K562 (cell line): Measurements from ENCODE around the gene RABIF. TPM values are rescaled to one million over a fixed set of nuclear protein-coding genes. Genes with fewer than 3 reads are reported as not detected.

Experiments
- COPS2 ChIP-seq: fragments of 450-650 bp; conservative IDR thresholded peaks from 2 replicates; pipeline ENCODE4 v1.6.1; 2016; ENCODE audit warnings: mild to moderate bottlenecking, moderate library complexity
- KDM5B ChIP-seq: fragments of 200-600 bp; sonication (generic); IDR thresholded peaks from 2 replicates; pipeline ENCODE4 v1.6.1; 2012; ENCODE audit warnings: low read depth, mild to moderate bottlenecking, moderate library complexity, low read length, control low read depth, inconsistent platforms; ENCODE audit not compliant: insufficient replicate concordance
- MEF2A ChIP-seq: IDR thresholded peaks from 2 replicates; pipeline ENCODE4 v1.6.1; 2011; ENCODE audit warnings: low read depth, mild to moderate bottlenecking, low read length, moderate library complexity; ENCODE audit not compliant: control insufficient read depth
- RBM15 ChIP-seq: fragments of 200-400 bp; formaldehyde crosslinking; IDR thresholded peaks from 2 replicates; pipeline ENCODE4 v1.6.1; 2018; ENCODE audit warnings: mild to moderate bottlenecking, low read length, moderate library complexity; ENCODE audit not compliant: insufficient read depth
- SRSF7 ChIP-seq: fragments of 200-400 bp; formaldehyde crosslinking; optimal IDR thresholded peaks from 2 replicates; pipeline ENCODE3; 2017; ENCODE audit warnings: mild to moderate bottlenecking, low read depth, low read length
- ZNF76 ChIP-seq: fragments of 250-450 bp; sonication (Bioruptor Pico); IDR thresholded peaks from 2 replicates; pipeline ENCODE4 v1.4.0; 2020; ENCODE audit warnings: mild to moderate bottlenecking, moderate library complexity, borderline replicate concordance
- polyA plus RNA-seq, 8 experiments: library from polyadenylated mRNA; depleted of rRNA in 4 of 8; stranded (reverse) in 5 of 8; unstranded in 3 of 8; fragments of >200 nt; fragmentation: Nextera tagmentation in 2 of 8; fragmentation: Illumina TruSeq in 1 of 8; extraction: Ambion mirVana in 2 of 8; extraction: Trizol in 1 of 8; gene quantifications; 2 replicates each; pipeline versions ENCODE4 v1.2.1 to v1.2.3, GENCODE V29; 2011 to 2014; ENCODE audit warnings: inconsistent platforms in 1 of 8, missing spikeins in 1 of 8
- total RNA-seq, 7 experiments: library from RNA; depleted of rRNA in 6 of 7; stranded (reverse); fragments of >200 nt in 6 of 7; fragmentation: Illumina TruSeq in 2 of 7; extraction: Trizol in 2 of 7; gene quantifications; 2 replicates each; pipeline versions ENCODE4 v1.2.1 to v1.2.3, GENCODE V29; 2011 to 2021; ENCODE audit warnings: low replicate concordance in 1 of 7
- TF ChIP-seq, protein P1 (sequence below): sonication (generic); formaldehyde crosslinking; IDR thresholded peaks from 2 replicates; pipeline ENCODE4 v1.8.0; 2023; ENCODE audit warnings: mild to moderate bottlenecking, missing genetic modification reagents

RABIF gene
- total and polyA plus RNA-seq, 9 of the 15 experiments (the other 6 are each of a cell fraction or from before 2014, with no cell fraction given) = 7.4 to 20.1 (median 11.0) TPM

DNA sequence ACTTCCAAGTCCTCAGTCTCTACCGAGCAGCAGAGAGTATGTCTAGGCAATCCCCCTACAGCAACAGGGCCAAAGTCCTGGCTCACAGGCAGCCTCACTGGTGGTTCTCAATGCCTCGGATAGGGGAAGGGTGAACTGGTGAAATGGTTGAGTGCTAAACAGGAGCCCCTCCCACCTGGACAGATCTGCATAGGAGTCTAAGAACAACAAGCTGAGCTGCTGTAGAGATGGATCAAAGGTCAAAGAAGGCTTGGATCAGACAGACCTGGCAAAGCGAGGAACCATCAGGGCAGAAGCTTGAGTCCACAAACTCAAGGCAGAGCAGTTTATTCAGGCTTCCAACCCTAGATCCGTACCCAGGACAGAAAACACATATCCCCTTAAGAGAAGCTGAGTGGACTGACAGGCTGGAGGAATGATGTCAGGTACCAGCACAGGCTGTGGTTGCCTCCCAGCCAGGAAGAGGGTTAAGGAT, 31.8 kb downstream of the RABIF start (continued):
- no peak for TF ChIP-seq MEF2A
- TF ChIP-seq, protein P1, sequence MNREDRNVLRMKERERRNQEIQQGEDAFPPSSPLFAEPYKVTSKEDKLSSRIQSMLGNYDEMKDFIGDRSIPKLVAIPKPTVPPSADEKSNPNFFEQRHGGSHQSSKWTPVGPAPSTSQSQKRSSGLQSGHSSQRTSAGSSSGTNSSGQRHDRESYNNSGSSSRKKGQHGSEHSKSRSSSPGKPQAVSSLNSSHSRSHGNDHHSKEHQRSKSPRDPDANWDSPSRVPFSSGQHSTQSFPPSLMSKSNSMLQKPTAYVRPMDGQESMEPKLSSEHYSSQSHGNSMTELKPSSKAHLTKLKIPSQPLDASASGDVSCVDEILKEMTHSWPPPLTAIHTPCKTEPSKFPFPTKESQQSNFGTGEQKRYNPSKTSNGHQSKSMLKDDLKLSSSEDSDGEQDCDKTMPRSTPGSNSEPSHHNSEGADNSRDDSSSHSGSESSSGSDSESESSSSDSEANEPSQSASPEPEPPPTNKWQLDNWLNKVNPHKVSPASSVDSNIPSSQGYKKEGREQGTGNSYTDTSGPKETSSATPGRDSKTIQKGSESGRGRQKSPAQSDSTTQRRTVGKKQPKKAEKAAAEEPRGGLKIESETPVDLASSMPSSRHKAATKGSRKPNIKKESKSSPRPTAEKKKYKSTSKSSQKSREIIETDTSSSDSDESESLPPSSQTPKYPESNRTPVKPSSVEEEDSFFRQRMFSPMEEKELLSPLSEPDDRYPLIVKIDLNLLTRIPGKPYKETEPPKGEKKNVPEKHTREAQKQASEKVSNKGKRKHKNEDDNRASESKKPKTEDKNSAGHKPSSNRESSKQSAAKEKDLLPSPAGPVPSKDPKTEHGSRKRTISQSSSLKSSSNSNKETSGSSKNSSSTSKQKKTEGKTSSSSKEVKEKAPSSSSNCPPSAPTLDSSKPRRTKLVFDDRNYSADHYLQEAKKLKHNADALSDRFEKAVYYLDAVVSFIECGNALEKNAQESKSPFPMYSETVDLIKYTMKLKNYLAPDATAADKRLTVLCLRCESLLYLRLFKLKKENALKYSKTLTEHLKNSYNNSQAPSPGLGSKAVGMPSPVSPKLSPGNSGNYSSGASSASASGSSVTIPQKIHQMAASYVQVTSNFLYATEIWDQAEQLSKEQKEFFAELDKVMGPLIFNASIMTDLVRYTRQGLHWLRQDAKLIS = no peak
- no peak for TF ChIP-seq COPS2
- TF ChIP-seq SRSF7 = no peak
- no peak for TF ChIP-seq ZNF76 (CRISPR knock-in tag)
- no peak for TF ChIP-seq KDM5B
- TF ChIP-seq RBM15 = no peak
- TF ChIP-seq, all 486 proteins: peak for 0
